CD4-positive, alpha-beta T cell (primary cell): Measurements from ENCODE around the gene HHATL. TPM values are rescaled to one million over a fixed set of nuclear protein-coding genes. Genes with fewer than 3 reads are reported as not detected.

Experiments used
- ATAC-seq: fragments of 200-7000 bp; cut with Tn5 transposase; one replicate; pipeline ENCODE4 v1.10.0; 2022; ENCODE audit warnings: mild to moderate bottlenecking; ENCODE audit not compliant: poor library complexity
- CTCF ChIA-PET: fragments of 350-600 bp; sonication (Branson Sonifier 250); formaldehyde crosslinking; loops from one replicate; lab custom pipeline; 2021; ENCODE audit warnings: antibody characterized with exemption, inconsistent platforms; lab: Charles Lee
- POLR2A ChIA-PET: fragments of 350-600 bp; sonication (Branson Sonifier 250); formaldehyde crosslinking; loops from one replicate; lab custom pipeline; 2021; ENCODE audit warnings: antibody characterized with exemption, inconsistent platforms; lab: Charles Lee
- DNase-seq, 14 experiments: peaks; one replicate each; pipeline ENCODE4 v3.0.0-alpha.2; 2013 to 2020; ENCODE audit warnings: mixed read lengths in 2 of 14
- H3K27ac ChIP-seq, 2 donors: one replicate each; pipeline versions ENCODE4 v1.5.1 to v1.7.0; 2013; ENCODE audit warnings: low read length in 2 of 2, low read depth in 1 of 2, mild to moderate bottlenecking in 1 of 2
- H3K27me3 ChIP-seq, 2 experiments: 1 replicate in 1 of 2; 2 replicates in 1 of 2; pipeline versions ENCODE4 v1.6.1 to v1.7.0; 2013; ENCODE audit warnings: low read length in 2 of 2, control low read depth in 1 of 2, mild to moderate bottlenecking in 1 of 2, moderate library complexity in 1 of 2; ENCODE audit not compliant: insufficient read depth in 2 of 2, control insufficient read depth in 1 of 2
- H3K36me3 ChIP-seq: one replicate; pipeline ENCODE4 v1.6.1; 2013; ENCODE audit warnings: low read length, control low read depth; ENCODE audit not compliant: insufficient read depth
- H3K4me1 ChIP-seq: one replicate; pipeline ENCODE4 v1.6.1; 2013; ENCODE audit warnings: low read length, control low read depth; ENCODE audit not compliant: insufficient read depth
- H3K4me3 ChIP-seq: one replicate; pipeline ENCODE4 v1.5.1; 2013; ENCODE audit warnings: mild to moderate bottlenecking, low read length, moderate library complexity
- H3K9me3 ChIP-seq, 2 experiments: 1 replicate in 1 of 2; 2 replicates in 1 of 2; pipeline versions ENCODE4 v1.6.1 to v1.7.0; 2013; ENCODE audit warnings: low read length in 2 of 2, mild to moderate bottlenecking in 2 of 2, control low read depth in 1 of 2, moderate library complexity in 1 of 2; ENCODE audit not compliant: control insufficient read depth in 1 of 2, insufficient read depth in 1 of 2
- H3K27ac Mint-ChIP-seq: one replicate; pipeline ENCODE4 v1.8.0; 2020; ENCODE audit warnings: mixed read lengths
- H3K27me3 Mint-ChIP-seq: one replicate; pipeline ENCODE4 v1.8.0; 2021; ENCODE audit warnings: mixed read lengths
- H3K36me3 Mint-ChIP-seq: one replicate; pipeline ENCODE4 v1.8.0; 2021; ENCODE audit warnings: low read depth, mixed read lengths
- H3K4me1 Mint-ChIP-seq: one replicate; pipeline ENCODE4 v1.8.0; 2021; ENCODE audit warnings: low read depth, mixed read lengths
- H3K4me3 Mint-ChIP-seq: one replicate; pipeline ENCODE4 v1.8.0; 2020; ENCODE audit warnings: mild to moderate bottlenecking, mixed read lengths
- H3K9me3 Mint-ChIP-seq: one replicate; pipeline ENCODE4 v1.8.0; 2020; ENCODE audit warnings: mixed read lengths
- intact Hi-C, 2 experiments: fragments of 100-400 bp; cut with DNase I in 1 of 2; cut with micrococcal nuclease in 1 of 2; formaldehyde crosslinking; loops; one replicate each; pipeline versions ENCODE4 v1.15.1 to v1.9.0; 2023 to 2025; cut with DNase I, micrococcal nuclease
- total RNA-seq, 174 experiments: library from RNA in 2 of 174; stranded (reverse) in 2 of 174; gene quantifications; one replicate each; pipeline ENCODE4 v1.2.3 and lab custom pipeline; 2021 to 2026
- TF ChIP-seq, protein P1 (sequence below): fragments of 200-600 bp; IDR thresholded peaks from one replicate; pipeline ENCODE4 v1.8.0; 2022; ENCODE audit warnings: antibody characterized with exemption, mild to moderate bottlenecking

Gene HHATL
- total RNA-seq, 2 experiments from 2014 or later, result not detected

- Mint-ChIP-seq H3K4me1 (peaks cover 3% of the 10 kb centered on the region), H3K36me3 (no peaks in the 10 kb centered on the region), H3K9me3 (no peaks in the 10 kb centered on the region), H3K27ac (no peak overlapping the region), H3K4me3 (no peak overlapping the region), H3K27me3 (no peaks in the 10 kb centered on the region)
- peaks cover 11% of the 10 kb centered on the region for H3K4me1 ChIP-seq
- intact Hi-C loops, result no loop called here
- TF ChIP-seq, protein P1, sequence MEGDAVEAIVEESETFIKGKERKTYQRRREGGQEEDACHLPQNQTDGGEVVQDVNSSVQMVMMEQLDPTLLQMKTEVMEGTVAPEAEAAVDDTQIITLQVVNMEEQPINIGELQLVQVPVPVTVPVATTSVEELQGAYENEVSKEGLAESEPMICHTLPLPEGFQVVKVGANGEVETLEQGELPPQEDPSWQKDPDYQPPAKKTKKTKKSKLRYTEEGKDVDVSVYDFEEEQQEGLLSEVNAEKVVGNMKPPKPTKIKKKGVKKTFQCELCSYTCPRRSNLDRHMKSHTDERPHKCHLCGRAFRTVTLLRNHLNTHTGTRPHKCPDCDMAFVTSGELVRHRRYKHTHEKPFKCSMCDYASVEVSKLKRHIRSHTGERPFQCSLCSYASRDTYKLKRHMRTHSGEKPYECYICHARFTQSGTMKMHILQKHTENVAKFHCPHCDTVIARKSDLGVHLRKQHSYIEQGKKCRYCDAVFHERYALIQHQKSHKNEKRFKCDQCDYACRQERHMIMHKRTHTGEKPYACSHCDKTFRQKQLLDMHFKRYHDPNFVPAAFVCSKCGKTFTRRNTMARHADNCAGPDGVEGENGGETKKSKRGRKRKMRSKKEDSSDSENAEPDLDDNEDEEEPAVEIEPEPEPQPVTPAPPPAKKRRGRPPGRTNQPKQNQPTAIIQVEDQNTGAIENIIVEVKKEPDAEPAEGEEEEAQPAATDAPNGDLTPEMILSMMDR, result no peak
- ATAC-seq (no peak), DNase-seq (no peak)
- H3K9me3 ChIP-seq, result no peaks in the 10 kb centered on the region
- ChIA-PET CTCF (no interaction called here), POLR2A (no interaction called here)
- H3K27ac ChIP-seq, result no peak overlapping the region
- no peak overlapping the region for H3K4me3 ChIP-seq
- no peaks in the 10 kb centered on the region for H3K27me3 ChIP-seq
- H3K36me3 ChIP-seq, result no peaks in the 10 kb centered on the region
These were observed 43.0 kb downstream of the HHATL start for GRCh38 chr3:42659451-42660130.

GRCh38 chr3:42658771-42659390, 43.7 kb downstream of the HHATL start:
- H3K36me3 ChIP-seq, result no peaks in the 10 kb centered on the region
- no peaks in the 10 kb centered on the region for H3K9me3 ChIP-seq
- Mint-ChIP-seq H3K4me1 (peaks cover 4% of the 10 kb centered on the region), H3K36me3 (no peaks in the 10 kb centered on the region), H3K4me3 (no peak overlapping the region), H3K27ac (no peak overlapping the region), H3K9me3 (no peaks in the 10 kb centered on the region), H3K27me3 (no peaks in the 10 kb centered on the region)
- no peaks in the 10 kb centered on the region for H3K27me3 ChIP-seq
- POLR2A ChIA-PET, result no interaction called here
- DNase-seq (no peak), ATAC-seq (no peak)
- TF ChIP-seq, protein P1, result no peak
- intact Hi-C loops, result no loop called here
- H3K4me1 ChIP-seq, result peaks cover 14% of the 10 kb centered on the region
- H3K4me3 ChIP-seq, result no peak overlapping the region
- CTCF ChIA-PET, result no interaction called here
- no peak overlapping the region for H3K27ac ChIP-seq

- TF ChIP-seq, protein P1, result no peak
- ChIA-PET POLR2A (no interaction called here), CTCF (no interaction called here)
- H3K27ac ChIP-seq, result no peak overlapping the region
- H3K27me3 ChIP-seq, result no peaks in the 10 kb centered on the region
- peaks cover 9% of the 10 kb centered on the region for H3K4me1 Mint-ChIP-seq
- H3K27me3 Mint-ChIP-seq, result no peaks in the 10 kb centered on the region
- no peaks in the 10 kb centered on the region for H3K9me3 Mint-ChIP-seq
- DNase-seq, result no peak
- H3K36me3 ChIP-seq, result no peaks in the 10 kb centered on the region
- no peak overlapping the region for H3K4me3 Mint-ChIP-seq
- H3K4me3 ChIP-seq, result no peak overlapping the region
- intact Hi-C loops, result no loop called here
- H3K27ac Mint-ChIP-seq, result peak overlapping the region; percentile 51
- peaks cover 20% of the 10 kb centered on the region for H3K4me1 ChIP-seq
- H3K9me3 ChIP-seq, result no peaks in the 10 kb centered on the region
- ATAC-seq, result no peak
- H3K36me3 Mint-ChIP-seq, result no peaks in the 10 kb centered on the region
These were observed 44.4 kb downstream of the HHATL start for GRCh38 chr3:42658091-42658770.
